GM21786 (cell line): ENCODE measurements around the gene SYK.
"Not testable (repeated sequence)": the region's sequence is repeated elsewhere in the genome, so short reads cannot be mapped to it uniquely, and the experiment has no call there.

Source experiments
- ATAC-seq: cut with Tn5 transposase; IDR thresholded peaks from one replicate; pipeline ENCODE4 v1.9.1; 2021; ENCODE audit not compliant: unreplicated experiment

SYK gene

DNA sequence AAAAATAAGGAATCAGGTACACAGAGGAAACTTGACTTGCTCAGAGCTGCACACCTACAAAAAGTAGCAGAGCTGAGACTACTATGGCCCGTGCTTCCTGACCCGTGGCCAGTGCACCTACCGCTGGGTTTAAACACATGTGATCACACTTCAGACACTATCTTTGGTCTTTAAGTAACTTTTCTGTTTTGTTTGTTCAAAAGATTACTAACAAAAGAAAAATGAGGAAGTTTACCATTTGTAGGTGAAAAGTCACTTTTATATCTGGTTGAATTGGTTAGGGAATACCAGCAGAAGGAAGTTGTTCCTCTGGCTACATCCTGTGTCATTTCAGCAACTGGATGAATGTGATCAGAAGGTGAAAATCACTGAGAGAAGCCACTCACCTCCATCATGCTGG lies 6.5 kb upstream of the SYK start:
- ATAC-seq = peak; percentile 35

DNA sequence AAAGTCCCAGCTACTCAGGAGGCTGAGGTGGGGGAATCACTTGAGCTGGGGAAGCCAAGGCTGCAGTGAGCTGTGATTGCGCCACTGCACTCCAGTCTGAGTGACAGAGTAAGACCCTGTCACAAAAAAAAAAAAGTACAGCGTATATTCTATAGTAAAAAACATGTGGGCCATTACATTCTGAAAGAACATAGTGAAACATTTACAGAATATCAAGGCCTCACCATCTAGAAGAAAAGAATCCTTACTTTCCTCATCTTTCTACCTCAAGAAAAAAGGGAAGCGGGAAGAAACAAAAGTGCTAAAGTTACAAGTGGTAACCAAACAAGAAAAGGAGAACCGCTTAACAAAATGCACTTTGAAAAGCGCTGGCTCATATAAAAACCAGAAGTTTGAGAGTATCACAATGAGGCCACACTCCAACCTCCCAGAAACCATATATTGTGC lies 5.7 kb upstream of the SYK start:
- ATAC-seq = peak; percentile 32

DNA sequence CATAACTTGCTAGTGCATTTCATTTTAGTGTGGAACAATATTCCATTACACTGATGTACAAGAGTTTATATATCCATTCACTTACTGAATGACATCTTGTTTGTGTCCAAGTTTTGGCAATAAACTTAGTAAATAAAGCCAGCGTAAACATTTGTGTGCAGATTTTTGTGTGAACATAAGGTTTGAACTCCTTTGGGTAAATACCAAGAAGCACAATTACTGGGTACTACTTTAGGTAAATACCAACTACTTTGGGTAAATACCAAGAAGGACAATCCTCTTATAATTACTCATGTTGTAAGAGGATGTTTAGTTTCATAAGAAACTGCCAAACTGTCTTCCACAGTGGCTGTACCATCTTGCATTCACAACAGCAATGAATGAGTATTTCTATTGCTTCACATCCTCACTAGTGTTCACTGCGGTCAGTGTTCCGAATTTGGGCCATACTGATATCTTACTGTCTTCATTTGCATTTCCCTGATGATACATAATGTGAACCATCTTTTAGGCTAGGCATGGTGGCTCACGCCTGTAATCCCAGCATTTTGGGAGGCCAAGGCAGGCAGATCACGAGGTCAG lies 2.3 kb upstream of the SYK start:
- no peak for ATAC-seq

DNA sequence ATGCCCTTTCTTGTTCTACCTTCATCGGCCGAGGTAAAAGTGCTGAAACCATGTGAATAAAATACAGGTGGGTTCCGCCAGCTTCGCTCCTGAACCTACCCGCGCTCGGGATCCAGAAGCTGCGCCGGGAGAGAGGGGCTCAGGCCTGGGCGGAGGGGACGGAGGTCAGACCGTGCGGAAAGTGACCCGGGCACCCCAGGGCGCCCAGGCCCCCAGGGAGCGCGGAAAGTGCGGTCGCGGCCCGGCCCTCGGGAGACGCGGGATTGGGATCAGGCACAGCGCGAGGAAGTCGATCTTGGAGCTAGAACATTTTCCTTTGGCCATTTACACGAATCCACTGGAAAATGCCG lies 329 bp downstream of the SYK start:
- ATAC-seq = no peak

- no peak for ATAC-seq
Measured at GRCh38 chr9:90802386-90802985, 867 bp downstream of the SYK start.

- no peak for ATAC-seq
Measured at GRCh38 chr9:90803860-90804593, 2.4 kb downstream of the SYK start.

GRCh38 chr9:90805006-90805996 lies 3.7 kb downstream of the SYK start:
- no peak for ATAC-seq

DNA sequence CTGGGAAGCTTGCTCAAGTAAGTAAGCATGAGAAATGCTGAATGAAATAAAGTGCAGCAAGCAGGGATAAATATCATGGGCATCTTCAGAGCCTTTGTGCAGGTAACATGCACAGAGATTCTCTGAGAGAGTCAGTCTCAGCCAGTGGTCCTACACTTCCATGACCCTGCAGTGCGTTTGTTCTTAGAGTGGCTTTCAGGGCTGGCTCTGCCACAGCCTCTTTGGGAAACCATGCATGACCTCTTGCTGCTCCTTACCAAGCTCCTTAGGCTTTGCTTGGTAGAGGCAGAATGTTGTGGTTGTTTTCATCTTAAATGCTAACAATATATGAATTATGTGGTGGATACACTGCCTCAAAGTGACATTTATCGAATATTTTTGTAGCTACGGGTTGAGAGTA lies 5.4 kb downstream of the SYK start:
- ATAC-seq = no peak

DNA sequence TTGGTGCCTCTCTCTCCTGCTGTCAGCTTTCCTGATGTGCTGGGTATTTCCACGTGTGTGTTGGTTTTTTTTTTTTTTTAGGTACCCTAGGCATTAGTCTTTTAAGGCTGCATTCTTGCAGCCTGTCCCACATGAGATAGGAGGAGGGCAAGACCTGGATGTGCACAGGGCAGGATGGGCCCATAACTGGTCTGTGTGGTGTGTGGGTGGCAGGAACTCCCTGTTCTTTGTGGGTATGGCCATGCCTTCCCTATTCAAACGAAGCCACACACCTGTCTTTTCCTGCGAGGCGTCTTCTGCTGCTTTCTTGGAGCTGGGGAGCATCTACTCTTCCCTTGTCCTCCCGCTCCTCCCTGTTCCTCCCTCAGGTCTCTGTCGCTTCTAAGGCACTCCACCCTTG lies 6.8 kb downstream of the SYK start:
- ATAC-seq = no peak

DNA sequence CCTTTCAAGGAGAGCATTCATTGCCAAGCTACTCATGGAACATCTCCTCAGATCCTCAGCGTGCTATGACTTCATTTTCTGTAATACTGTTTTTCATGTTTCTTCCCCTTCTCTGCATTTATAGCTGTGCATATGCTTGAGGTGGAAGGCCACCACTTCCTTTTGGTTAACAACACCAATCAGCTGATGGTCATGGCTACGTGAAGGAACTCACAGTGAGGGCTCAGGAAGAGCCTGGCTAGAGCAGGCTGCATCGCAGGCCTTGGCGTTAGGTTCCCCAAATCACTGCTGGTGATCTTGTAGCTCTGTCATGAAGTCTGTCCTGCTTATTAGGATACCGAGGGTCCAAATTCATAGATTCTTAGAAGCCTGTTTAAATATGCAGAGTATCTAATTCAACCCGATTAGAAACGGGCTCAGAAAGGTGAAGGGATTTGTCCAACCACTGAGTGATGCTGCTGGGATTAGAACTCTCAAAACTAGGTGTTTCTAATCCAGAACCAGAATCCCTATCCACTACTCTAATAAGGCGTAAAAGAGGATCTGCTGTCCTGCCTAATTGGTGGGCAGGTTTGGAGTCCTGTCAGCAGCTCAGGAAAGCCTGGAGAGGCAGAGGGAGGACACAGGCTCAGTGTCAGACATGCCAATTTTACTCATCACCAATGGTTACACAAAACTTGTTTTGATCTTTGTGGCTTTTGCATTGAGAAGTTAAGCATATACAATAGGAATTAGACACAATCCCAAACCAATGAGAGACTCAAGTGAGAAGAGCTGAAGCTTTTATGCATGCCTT lies 7.5 kb downstream of the SYK start:
- peak; percentile 37 for ATAC-seq

DNA sequence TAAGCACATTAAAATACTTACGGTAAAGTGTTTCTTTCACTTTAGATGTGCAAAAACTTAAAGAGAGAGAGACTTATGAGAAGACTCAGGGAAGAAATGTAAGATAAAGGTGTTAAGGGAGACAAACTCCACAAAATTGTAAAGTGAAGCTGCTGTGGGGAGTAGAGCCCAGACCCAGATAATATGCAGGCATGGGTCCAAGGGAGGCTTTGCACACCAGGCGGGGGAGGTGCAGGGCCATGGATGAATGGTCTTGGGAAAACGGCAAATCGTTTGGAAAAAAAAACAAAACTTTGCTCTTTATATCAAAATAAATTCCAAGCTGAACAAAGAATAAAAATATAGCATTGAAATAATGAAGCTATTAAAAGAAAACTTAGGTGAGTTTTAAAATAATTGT lies 9.1 kb downstream of the SYK start:
- ATAC-seq = no peak

DNA sequence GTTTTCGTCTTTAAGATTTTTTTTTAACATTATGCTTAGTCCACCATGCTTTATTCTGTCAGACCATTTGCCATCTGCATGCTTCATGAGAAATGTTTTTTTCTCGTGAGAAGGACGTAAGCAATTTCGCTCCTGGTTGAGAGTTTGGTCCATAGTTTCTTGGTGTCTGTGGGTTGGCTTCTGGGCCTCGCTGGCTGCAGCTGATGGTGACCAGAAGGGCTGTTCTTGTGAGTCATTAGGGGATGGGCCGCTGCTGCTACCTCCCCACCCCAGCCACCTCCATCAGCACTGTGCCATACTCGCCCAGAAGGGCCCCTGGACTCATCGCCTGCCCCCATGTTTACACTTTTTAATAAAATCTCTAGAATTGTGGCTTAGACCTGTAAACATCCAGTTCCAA lies 11.4 kb downstream of the SYK start:
- ATAC-seq = no peak

- ATAC-seq = no peak
Measured at GRCh38 chr9:90813523-90813922, 11.9 kb downstream of the SYK start.

- no peak for ATAC-seq
Measured at GRCh38 chr9:90814355-90814754, 12.7 kb downstream of the SYK start.

DNA sequence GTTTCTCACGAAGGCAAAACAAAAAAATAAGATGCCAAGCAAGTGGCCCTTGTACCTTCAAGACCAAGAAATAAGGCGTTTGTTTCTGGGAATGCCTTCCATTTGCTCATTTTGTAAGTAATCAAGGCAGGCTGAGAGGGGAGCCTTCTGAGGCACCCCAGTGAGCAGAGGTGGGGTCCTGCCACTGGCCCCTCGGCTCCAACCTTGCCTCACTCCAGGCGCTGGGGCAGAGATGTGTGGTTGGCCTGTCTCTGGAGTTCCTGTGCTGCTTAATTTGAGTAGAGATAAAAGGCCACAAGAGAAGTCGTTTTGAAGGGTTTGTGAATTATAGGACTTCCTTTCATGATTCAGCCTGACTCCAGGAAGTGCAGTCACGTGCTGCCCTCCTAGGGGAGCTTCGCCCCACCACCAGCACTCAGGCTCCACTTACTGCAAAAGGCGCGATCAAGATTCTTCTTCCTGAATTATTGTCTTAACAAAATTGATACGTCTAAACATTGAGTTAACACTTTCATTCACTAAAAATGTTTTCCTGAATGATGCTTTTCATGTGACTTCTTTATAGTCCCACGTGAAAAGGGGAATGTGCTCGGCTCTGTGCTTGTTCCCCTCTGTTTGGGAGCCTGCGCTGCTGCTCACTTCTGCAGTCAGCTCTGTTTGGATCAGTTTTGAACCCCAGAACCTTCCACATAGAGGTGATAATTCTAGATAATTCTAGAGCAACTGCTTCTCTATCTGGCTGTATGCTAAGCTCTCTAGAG lies 13.7 kb downstream of the SYK start:
- peak; percentile 47 for ATAC-seq

- ATAC-seq = no peak
Measured at GRCh38 chr9:90815944-90816357, 14.3 kb downstream of the SYK start.

GRCh38 chr9:90816690-90817089 lies 15.1 kb downstream of the SYK start:
- no peak for ATAC-seq

- no peak for ATAC-seq
Measured at GRCh38 chr9:90818279-90818678, 16.7 kb downstream of the SYK start.

DNA sequence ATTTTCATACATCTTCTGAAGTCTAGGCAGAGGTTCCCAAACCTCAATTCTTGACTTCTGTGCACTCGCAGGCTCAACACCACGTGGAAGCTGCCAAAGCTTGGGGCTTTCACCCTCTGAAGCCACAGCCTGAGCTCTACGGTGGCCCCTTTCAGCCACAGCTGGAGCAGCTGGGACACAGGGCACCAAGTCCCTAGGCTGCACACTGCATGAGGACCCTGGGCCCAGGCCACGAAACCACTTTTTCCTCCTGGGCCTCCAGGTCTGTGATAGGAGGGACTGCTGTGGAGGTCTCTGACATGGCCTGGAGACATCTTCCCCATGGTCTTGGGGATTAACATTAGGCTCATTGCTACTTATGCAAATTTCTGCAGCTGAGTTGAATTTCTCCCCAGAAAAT lies 18.8 kb downstream of the SYK start:
- not testable (repeated sequence) for ATAC-seq

GRCh38 chr9:90821236-90821635 lies 19.6 kb downstream of the SYK start:
- not testable (repeated sequence) for ATAC-seq
